ENCODE results near the gene HOXC4. TPM values are rescaled to one million over a fixed set of nuclear protein-coding genes. Genes with fewer than 3 reads are reported as not detected.

HOXC4 gene
- total and polyA plus RNA-seq, 2 donors (not counting 3 experiments of a cell fraction or from before 2014, with no cell fraction given): 0.06 to 0.58 TPM

- no TSS peak for BruUV-seq (replicated peaks)
- Histone ChIP-seq H2AFZ (ENCODE audit: low read depth, low read length) (no peak overlapping the region), H3K27ac (ENCODE audit: insufficient read depth, low read depth, low read length) (no peak overlapping the region), H3K36me3 (ENCODE audit: control insufficient read depth in 2 of 2, extremely low read depth in 1 of 2, insufficient read depth in 2 of 2, low read length in 2 of 2) (no peaks in the 10 kb centered on the region), H3K4me3 (replicated peaks in 1 of 3; ENCODE audit: insufficient read depth in 1 of 3, low read depth in 1 of 3, low read length in 3 of 3) (no peak overlapping the region), H3K27me3 (ENCODE audit: control insufficient read depth in 2 of 2, insufficient read depth in 2 of 2, low read length in 2 of 2) (peaks cover 69 to 79% of the 10 kb centered on the region in 2 experiments), H3K9me3 (replicated peaks; ENCODE audit: control insufficient read depth, insufficient read depth, low read length) (no peaks in the 10 kb centered on the region), H3K9ac (replicated peaks; ENCODE audit: extremely low read depth, insufficient read depth, low read length) (no peak overlapping the region), H3K9me1 (replicated peaks; ENCODE audit: control insufficient read depth, extremely low read depth, insufficient read depth, low read length) (no peaks in the 10 kb centered on the region), H3K4me1 (ENCODE audit: control insufficient read depth, extremely low read depth, insufficient read depth, low read length) (no peaks in the 10 kb centered on the region), H4K20me1 (replicated peaks; ENCODE audit: control insufficient read depth, extremely low read depth, insufficient read depth, low read length) (no peaks in the 10 kb centered on the region), H3K4me2 (ENCODE audit: insufficient read depth, low read length) (no peak overlapping the region), H3K79me2 (ENCODE audit: control insufficient read depth, insufficient read depth, low read length) (no peaks in the 10 kb centered on the region)
- POLR2A ChIA-PET: no interaction called here
- DNase-seq (ENCODE audit: low read depth, low spot score) (no peak), FAIRE-seq (no peak)
- intact Hi-C loops (cut with micrococcal nuclease) (no loop called here), dilution Hi-C loops (cut with MboI; ENCODE audit: extremely low pct_ligation_motif_present, low sequenced_read_pairs) (no loop called here)
- TF ChIP-seq FOS (IDR thresholded peaks at IDR 0.05; ENCODE audit: borderline replicate concordance, insufficient read depth, low read length): no peak
- no peak for TF ChIP-seq GATA2 (IDR thresholded peaks at IDR 0.05; ENCODE audit: insufficient read depth, insufficient read length, low read depth, low read length)
- TF ChIP-seq JUN (IDR thresholded peaks at IDR 0.05; ENCODE audit: borderline replicate concordance, insufficient read depth, insufficient read length, low read depth): no peak
- no peak for TF ChIP-seq POLR2A (IDR thresholded peaks at IDR 0.05; ENCODE audit: low read depth, low read length)
- no peak for TF ChIP-seq EZH2 (IDR thresholded peaks at IDR 0.05; ENCODE audit: borderline replicate concordance, low read depth, low read length, severe bottlenecking)
- TF ChIP-seq MYC (IDR thresholded peaks at IDR 0.05; ENCODE audit: low read depth, low read length): no peak
- CTCF ChIA-PET: interaction anchor here (0.9 to 1.7 kb wide), 3 partner anchors 9 to 35 kb away, joined by 4 to 19 read pairs (median 4); partner anchors contain the start of gene HOXC5
These were observed 13.0 kb upstream of the HOXC4 start for GRCh38 chr12:54040648-54041047.

- Histone ChIP-seq H3K79me2 (ENCODE audit: control insufficient read depth, insufficient read depth, low read length) (no peaks in the 10 kb centered on the region), H3K4me1 (ENCODE audit: control insufficient read depth, extremely low read depth, insufficient read depth, low read length) (no peaks in the 10 kb centered on the region), H3K27me3 (ENCODE audit: control insufficient read depth in 2 of 2, insufficient read depth in 2 of 2, low read length in 2 of 2) (peaks cover 70 to 79% of the 10 kb centered on the region in 2 experiments), H3K27ac (ENCODE audit: insufficient read depth, low read depth, low read length) (no peak overlapping the region), H3K9me3 (replicated peaks; ENCODE audit: control insufficient read depth, insufficient read depth, low read length) (no peaks in the 10 kb centered on the region), H3K9ac (replicated peaks; ENCODE audit: extremely low read depth, insufficient read depth, low read length) (no peak overlapping the region), H3K36me3 (ENCODE audit: control insufficient read depth in 2 of 2, extremely low read depth in 1 of 2, insufficient read depth in 2 of 2, low read length in 2 of 2) (no peaks in the 10 kb centered on the region), H3K9me1 (replicated peaks; ENCODE audit: control insufficient read depth, extremely low read depth, insufficient read depth, low read length) (no peaks in the 10 kb centered on the region), H3K4me2 (ENCODE audit: insufficient read depth, low read length) (no peak overlapping the region), H3K4me3 (replicated peaks in 1 of 3; ENCODE audit: insufficient read depth in 1 of 3, low read depth in 1 of 3, low read length in 3 of 3) (no peak overlapping the region), H4K20me1 (replicated peaks; ENCODE audit: control insufficient read depth, extremely low read depth, insufficient read depth, low read length) (no peaks in the 10 kb centered on the region), H2AFZ (ENCODE audit: low read depth, low read length) (no peak overlapping the region)
- no peak for TF ChIP-seq EZH2 (IDR thresholded peaks at IDR 0.05; ENCODE audit: borderline replicate concordance, low read depth, low read length, severe bottlenecking)
- no peak for TF ChIP-seq JUN (IDR thresholded peaks at IDR 0.05; ENCODE audit: borderline replicate concordance, insufficient read depth, insufficient read length, low read depth)
- TF ChIP-seq POLR2AphosphoS5 (IDR thresholded peaks at IDR 0.05; ENCODE audit: insufficient read depth, low read depth, low read length): no peak
- TF ChIP-seq MYC (IDR thresholded peaks at IDR 0.05; ENCODE audit: low read depth, low read length): no peak
- TF ChIP-seq, protein P1, sequence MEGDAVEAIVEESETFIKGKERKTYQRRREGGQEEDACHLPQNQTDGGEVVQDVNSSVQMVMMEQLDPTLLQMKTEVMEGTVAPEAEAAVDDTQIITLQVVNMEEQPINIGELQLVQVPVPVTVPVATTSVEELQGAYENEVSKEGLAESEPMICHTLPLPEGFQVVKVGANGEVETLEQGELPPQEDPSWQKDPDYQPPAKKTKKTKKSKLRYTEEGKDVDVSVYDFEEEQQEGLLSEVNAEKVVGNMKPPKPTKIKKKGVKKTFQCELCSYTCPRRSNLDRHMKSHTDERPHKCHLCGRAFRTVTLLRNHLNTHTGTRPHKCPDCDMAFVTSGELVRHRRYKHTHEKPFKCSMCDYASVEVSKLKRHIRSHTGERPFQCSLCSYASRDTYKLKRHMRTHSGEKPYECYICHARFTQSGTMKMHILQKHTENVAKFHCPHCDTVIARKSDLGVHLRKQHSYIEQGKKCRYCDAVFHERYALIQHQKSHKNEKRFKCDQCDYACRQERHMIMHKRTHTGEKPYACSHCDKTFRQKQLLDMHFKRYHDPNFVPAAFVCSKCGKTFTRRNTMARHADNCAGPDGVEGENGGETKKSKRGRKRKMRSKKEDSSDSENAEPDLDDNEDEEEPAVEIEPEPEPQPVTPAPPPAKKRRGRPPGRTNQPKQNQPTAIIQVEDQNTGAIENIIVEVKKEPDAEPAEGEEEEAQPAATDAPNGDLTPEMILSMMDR (IDR thresholded peaks at IDR 0.05; ENCODE audit: extremely low read depth in 1 of 2, insufficient read depth in 1 of 2, low read depth in 1 of 2, low read length in 2 of 2): no peak
- TF ChIP-seq FOS (IDR thresholded peaks at IDR 0.05; ENCODE audit: borderline replicate concordance, insufficient read depth, low read length): no peak
- TF ChIP-seq POLR2A (IDR thresholded peaks at IDR 0.05; ENCODE audit: low read depth, low read length): no peak
- TF ChIP-seq, protein P2, sequence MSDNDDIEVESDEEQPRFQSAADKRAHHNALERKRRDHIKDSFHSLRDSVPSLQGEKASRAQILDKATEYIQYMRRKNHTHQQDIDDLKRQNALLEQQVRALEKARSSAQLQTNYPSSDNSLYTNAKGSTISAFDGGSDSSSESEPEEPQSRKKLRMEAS (IDR thresholded peaks at IDR 0.05; ENCODE audit: insufficient read depth, insufficient read length): no peak
- TF ChIP-seq GATA2 (IDR thresholded peaks at IDR 0.05; ENCODE audit: insufficient read depth, insufficient read length, low read depth, low read length): no peak
- POLR2A ChIA-PET: no interaction called here
- CTCF ChIA-PET: interaction anchor here (0.8 to 1.7 kb wide), 4 partner anchors 9 to 35 kb away, joined by 3 to 19 read pairs (median 4); partner anchors contain the start of gene HOXC5
- FAIRE-seq (no peak), DNase-seq (ENCODE audit: low read depth, low spot score) (no peak)
- dilution Hi-C loops (cut with MboI; ENCODE audit: extremely low pct_ligation_motif_present, low sequenced_read_pairs) (no loop called here), intact Hi-C loops (cut with micrococcal nuclease) (no loop called here)
- BruUV-seq (replicated peaks): no TSS peak
These were observed 12.4 kb upstream of the HOXC4 start for GRCh38 chr12:54041097-54041690.
